ENCODE data around the gene TAF1C. TPM values are rescaled to one million over a fixed set of nuclear protein-coding genes. Genes with fewer than 3 reads are reported as not detected.
A peak's percentile ranks its signal among the peaks of the same experiment; 100 is the strongest.

Gene TAF1C
- total RNA-seq, 6 experiments from 2014 or later: 11.0 to 28.3 (median 19.3) TPM

DNA sequence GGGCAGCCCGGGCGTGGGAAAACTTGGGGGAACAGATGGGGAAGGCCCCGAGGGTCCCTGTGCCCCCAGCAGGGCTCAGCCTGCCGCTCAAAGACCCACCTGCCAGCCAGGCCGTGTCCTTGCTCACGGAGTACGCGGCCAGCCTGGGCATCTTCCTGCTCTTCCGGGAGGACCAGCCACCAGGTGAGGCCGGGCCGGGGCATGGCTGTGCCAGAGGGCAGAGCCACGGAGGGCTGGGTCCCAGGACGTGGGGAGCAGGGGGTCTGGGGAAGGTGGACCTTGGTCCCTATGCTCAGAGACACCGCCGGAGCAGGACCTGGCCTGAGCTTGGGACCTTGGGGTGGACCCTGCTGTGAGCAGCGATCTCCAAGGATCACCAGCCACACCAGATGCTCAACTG, 4.6 kb upstream of the TAF1C start:
- no peak for DNase-seq
- ATAC-seq: no peak
- no peaks in the 10 kb centered on the region for H3K27me3 ChIP-seq
- H3K9me3 ChIP-seq: no peaks in the 10 kb centered on the region
- TF ChIP-seq, protein P1, sequence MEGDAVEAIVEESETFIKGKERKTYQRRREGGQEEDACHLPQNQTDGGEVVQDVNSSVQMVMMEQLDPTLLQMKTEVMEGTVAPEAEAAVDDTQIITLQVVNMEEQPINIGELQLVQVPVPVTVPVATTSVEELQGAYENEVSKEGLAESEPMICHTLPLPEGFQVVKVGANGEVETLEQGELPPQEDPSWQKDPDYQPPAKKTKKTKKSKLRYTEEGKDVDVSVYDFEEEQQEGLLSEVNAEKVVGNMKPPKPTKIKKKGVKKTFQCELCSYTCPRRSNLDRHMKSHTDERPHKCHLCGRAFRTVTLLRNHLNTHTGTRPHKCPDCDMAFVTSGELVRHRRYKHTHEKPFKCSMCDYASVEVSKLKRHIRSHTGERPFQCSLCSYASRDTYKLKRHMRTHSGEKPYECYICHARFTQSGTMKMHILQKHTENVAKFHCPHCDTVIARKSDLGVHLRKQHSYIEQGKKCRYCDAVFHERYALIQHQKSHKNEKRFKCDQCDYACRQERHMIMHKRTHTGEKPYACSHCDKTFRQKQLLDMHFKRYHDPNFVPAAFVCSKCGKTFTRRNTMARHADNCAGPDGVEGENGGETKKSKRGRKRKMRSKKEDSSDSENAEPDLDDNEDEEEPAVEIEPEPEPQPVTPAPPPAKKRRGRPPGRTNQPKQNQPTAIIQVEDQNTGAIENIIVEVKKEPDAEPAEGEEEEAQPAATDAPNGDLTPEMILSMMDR (IDR thresholded peaks at IDR 0.05): no peak
- TF ChIP-seq POLR2A (IDR thresholded peaks at IDR 0.05): no peak
- WGBS (ENCODE audit: insufficient coverage, low coverage, low lambda C conversion rate, missing lambda C conversion rate): 20% methylated on average over 1 of the region's 16 CpGs
- H3K27ac ChIP-seq: no peak overlapping the region
- no peak overlapping the region for H3K4me3 ChIP-seq
- no peaks in the 10 kb centered on the region for H3K36me3 ChIP-seq
- no peaks in the 10 kb centered on the region for H3K4me1 ChIP-seq
- intact Hi-C loops (cut with DNase I): no loop called here

DNA sequence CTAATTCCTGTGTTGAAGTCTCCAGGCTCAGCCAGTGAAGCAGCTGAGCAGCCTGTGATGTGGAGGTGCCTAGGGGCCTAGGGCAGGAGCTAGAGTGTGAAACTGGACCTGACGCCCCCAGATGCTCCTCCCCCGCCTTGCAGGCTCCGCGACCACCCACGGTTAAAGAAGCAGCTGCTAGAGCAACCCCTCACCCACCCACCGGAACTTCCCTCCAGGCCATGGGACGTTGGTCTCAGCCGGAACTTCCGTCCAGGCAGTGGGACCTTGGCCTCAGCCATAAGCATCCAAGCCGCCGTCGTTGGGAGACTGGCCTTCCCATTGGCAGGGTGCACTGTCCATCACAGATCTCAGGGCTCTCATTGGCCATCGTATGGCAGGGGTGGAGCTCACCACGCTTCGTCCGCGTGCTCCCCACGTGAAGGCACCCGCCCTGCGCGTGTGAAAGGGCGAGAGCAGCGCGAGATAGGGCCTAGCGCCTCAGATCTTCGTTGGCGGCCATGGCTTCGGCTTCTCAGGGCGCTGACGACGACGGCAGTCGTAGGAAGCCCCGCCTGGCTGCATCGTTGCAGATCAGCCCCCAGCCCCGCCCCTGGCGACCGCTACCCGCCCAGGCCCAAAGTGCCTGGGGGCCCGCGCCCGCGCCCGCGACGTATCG, 4.0 kb upstream of the TAF1C start, which contains the start of gene ADAD2:
TSS of gene ADAD2 (plus strand) at position 427 of the 658 bp plus-strand sequence. CDS start at position 501, 74 bp downstream.
- H3K4me3 ChIP-seq: no peak within 1 kb of the TSS
- no peak for DNase-seq
- H3K27ac ChIP-seq: no peak within 1 kb of the TSS
- ATAC-seq: no peak
- H3K9me3 ChIP-seq: no peaks in the 10 kb centered on the region
- TF ChIP-seq, protein P1 (IDR thresholded peaks at IDR 0.05): no peak
- TF ChIP-seq POLR2A (IDR thresholded peaks at IDR 0.05): no peak
- WGBS (ENCODE audit: insufficient coverage, low coverage, low lambda C conversion rate, missing lambda C conversion rate): 87% methylated on average over 13 of the region's 47 CpGs
- no peaks in the 10 kb centered on the region for H3K36me3 ChIP-seq
- intact Hi-C loops (cut with DNase I): no loop called here
- peaks cover 0 to 4% (median 2%) of the 10 kb centered on the region in 4 donors for H3K4me1 ChIP-seq
- H3K27me3 ChIP-seq: no peaks in the 10 kb centered on the region

DNA sequence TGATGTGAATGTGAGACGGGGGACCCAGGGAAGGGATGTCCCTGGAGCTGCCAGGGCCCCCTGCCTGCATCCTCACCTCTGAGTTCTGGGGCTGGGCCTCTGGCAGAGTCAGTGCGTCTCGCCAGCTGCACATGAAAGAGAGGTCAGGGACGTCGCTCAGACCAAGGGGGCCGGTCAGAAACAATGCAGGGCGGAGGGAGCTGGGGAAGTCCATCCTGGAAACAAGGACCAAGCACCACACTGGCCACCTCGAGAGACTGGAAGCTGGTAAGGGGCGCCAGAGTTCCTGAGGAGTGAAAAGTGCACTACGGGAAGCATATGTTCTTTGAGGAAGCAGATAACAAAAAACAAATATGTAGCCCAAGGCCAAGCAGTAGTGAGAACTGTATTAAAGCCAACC, 2.1 kb downstream of the TAF1C start:
- peaks cover 0 to 23% (median 4%) of the 10 kb centered on the region in 4 donors for H3K36me3 ChIP-seq

DNA sequence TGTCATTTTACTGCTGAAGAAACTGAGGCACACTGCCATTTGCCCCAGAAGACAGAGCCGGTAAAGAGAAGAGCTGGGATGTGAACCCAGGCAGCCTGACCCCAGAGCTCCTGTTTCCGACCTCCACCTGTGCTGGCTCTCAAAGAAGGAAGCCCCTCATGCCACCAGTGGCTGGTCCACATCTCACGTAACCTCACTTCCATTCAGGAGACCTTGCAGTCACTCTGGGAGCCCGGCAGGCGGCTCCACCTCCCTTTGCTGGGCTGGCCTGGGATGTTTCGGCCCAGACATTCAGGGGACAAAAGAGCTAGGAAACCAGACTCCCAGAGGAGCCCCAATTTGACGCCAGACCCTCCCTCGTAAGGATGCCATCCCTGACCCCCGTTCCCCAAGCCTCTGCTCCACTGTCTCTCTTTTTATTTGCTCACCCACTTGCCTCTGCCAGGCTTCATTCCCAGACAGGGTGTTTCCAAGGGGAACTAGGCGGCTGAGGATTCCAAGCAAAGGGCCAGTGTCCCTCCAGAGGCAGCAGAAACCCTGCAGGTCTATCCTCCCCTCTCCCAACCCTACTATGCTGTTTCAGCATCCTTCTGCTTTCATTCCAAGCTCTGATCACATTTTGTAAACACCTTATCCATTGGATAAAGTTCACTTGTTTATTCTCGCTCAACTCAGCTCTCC, 2.8 kb downstream of the TAF1C start:
- intact Hi-C loops (cut with DNase I): loop anchor here (10.0 kb wide), 1 partner anchor 99 kb away; no protein-coding TSS in a partner anchor
- H3K4me3 ChIP-seq: no peak overlapping the region
- DNase-seq (peak in 1 of 3 donors; percentile 32), ATAC-seq (no peak)
- H3K4me1 ChIP-seq: peaks cover 0 to 8% (median 2%) of the 10 kb centered on the region in 4 donors
- TF ChIP-seq, protein P1 (IDR thresholded peaks at IDR 0.05): peak in 2 of 4 donors; percentile 7
- no peak for TF ChIP-seq POLR2A (IDR thresholded peaks at IDR 0.05)
- H3K36me3 ChIP-seq: peaks cover 0 to 30% (median 5%) of the 10 kb centered on the region in 4 donors
- WGBS (ENCODE audit: insufficient coverage, low coverage, low lambda C conversion rate, missing lambda C conversion rate): 58% methylated on average over 3 of the region's 11 CpGs
- no peaks in the 10 kb centered on the region for H3K9me3 ChIP-seq
- no peak overlapping the region for H3K27ac ChIP-seq
- no peaks in the 10 kb centered on the region for H3K27me3 ChIP-seq

More for the DNA sequence above, 2.1 kb downstream of the TAF1C start:
- WGBS (ENCODE audit: insufficient coverage, low coverage, low lambda C conversion rate, missing lambda C conversion rate): 65% methylated on average over 5 of the region's 10 CpGs
- TF ChIP-seq, protein P1 (IDR thresholded peaks at IDR 0.05): no peak
- TF ChIP-seq POLR2A (IDR thresholded peaks at IDR 0.05): no peak
- no peaks in the 10 kb centered on the region for H3K9me3 ChIP-seq
- intact Hi-C loops (cut with DNase I): loop anchor here (10.0 kb wide), 1 partner anchor 100 kb away; no protein-coding TSS in a partner anchor
- H3K27ac ChIP-seq: no peak overlapping the region
- H3K27me3 ChIP-seq: no peaks in the 10 kb centered on the region
- DNase-seq: peak in 2 of 3 donors; percentile 42 to 57
- no peak overlapping the region for H3K4me3 ChIP-seq
- ATAC-seq: peak; percentile 23 to 65 (median 31)
- H3K4me1 ChIP-seq: peaks cover 0 to 8% (median 2%) of the 10 kb centered on the region in 4 donors
